ENCODE measurements around the gene PCSK5.

DNA sequence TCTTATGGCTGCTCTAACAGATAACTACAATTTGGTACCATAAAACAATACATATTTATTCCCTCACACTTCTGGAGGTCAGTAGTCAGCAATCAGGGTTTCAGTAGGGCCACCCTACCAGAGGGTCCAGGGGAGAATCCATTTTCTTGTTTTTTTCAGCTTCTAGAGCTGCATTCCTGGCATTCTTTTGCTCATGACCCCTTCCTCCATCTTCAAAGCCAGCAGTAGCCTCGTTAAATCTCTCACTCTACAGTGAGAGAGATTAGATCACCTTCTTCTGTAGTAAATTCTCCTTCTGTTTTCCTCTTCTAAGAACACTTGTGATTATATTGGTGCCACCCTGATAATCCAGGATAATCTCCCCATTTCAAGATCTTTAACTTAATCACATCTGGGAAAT lies 316.3 kb downstream of the PCSK5 start:
- TF ChIP-seq POLR2A (IDR thresholded peaks at IDR 0.05): no peak
- TF ChIP-seq, protein P1, sequence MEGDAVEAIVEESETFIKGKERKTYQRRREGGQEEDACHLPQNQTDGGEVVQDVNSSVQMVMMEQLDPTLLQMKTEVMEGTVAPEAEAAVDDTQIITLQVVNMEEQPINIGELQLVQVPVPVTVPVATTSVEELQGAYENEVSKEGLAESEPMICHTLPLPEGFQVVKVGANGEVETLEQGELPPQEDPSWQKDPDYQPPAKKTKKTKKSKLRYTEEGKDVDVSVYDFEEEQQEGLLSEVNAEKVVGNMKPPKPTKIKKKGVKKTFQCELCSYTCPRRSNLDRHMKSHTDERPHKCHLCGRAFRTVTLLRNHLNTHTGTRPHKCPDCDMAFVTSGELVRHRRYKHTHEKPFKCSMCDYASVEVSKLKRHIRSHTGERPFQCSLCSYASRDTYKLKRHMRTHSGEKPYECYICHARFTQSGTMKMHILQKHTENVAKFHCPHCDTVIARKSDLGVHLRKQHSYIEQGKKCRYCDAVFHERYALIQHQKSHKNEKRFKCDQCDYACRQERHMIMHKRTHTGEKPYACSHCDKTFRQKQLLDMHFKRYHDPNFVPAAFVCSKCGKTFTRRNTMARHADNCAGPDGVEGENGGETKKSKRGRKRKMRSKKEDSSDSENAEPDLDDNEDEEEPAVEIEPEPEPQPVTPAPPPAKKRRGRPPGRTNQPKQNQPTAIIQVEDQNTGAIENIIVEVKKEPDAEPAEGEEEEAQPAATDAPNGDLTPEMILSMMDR (IDR thresholded peaks at IDR 0.05): no peak
